Activated naive CD8-positive, alpha-beta T cell treated with anti-CD3 and anti-CD28 coated beads for 36 hours (primary cell): ENCODE results near the gene RPP25L. TPM values are rescaled to one million over a fixed set of nuclear protein-coding genes. Genes with fewer than 3 reads are reported as not detected.
"Not testable (repeated sequence)": the region's sequence is repeated elsewhere in the genome, so short reads cannot be mapped to it uniquely, and the experiment has no call there.

Experiments used
- DNase-seq: peaks from one replicate; pipeline ENCODE4 v3.0.0; 2021
- H3K27ac Mint-ChIP-seq: one replicate; pipeline ENCODE4 v1.8.0; 2022; ENCODE audit warnings: mild to moderate bottlenecking, moderate library complexity, mixed read lengths
- H3K27me3 Mint-ChIP-seq: one replicate; pipeline ENCODE4 v1.8.0; 2022; ENCODE audit warnings: mild to moderate bottlenecking, mixed read lengths
- H3K36me3 Mint-ChIP-seq: one replicate; pipeline ENCODE4 v1.8.0; 2021; ENCODE audit warnings: mild to moderate bottlenecking, mixed read lengths
- H3K4me1 Mint-ChIP-seq: one replicate; pipeline ENCODE4 v1.8.0; 2021; ENCODE audit warnings: mixed read lengths
- H3K4me3 Mint-ChIP-seq: one replicate; pipeline ENCODE4 v1.8.0; 2022; ENCODE audit warnings: mild to moderate bottlenecking, moderate library complexity, mixed read lengths
- H3K9me3 Mint-ChIP-seq: one replicate; pipeline ENCODE4 v1.8.0; 2022; ENCODE audit warnings: mixed read lengths
- total RNA-seq, 2 experiments: library from RNA; stranded (reverse); gene quantifications; one replicate each; pipeline ENCODE4 v1.2.3, GENCODE V29; 2021

Gene RPP25L
- total RNA-seq, 2 experiments from 2014 or later = 31.6 to 34.6 TPM

DNA sequence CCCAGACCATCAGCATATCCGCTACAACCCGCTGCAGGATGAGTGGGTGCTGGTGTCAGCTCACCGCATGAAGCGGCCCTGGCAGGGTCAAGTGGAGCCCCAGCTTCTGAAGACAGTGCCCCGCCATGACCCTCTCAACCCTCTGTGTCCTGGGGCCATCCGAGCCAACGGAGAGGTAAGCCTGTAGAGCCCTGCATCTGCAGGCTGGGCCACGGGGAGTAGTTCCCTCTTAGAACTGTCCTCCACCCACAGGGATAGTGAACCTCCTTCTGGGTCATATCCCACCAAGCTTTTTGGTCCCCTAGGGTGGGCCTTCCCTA lies 35.1 kb upstream of the RPP25L start:
- peak overlapping the region; percentile 87 for H3K27ac Mint-ChIP-seq
- H3K4me3 Mint-ChIP-seq = peak overlapping the region; percentile 96
- no peak for DNase-seq
- H3K9me3 Mint-ChIP-seq = no peaks in the 10 kb centered on the region
- H3K4me1 Mint-ChIP-seq = peaks cover 26% of the 10 kb centered on the region
- H3K27me3 Mint-ChIP-seq = no peaks in the 10 kb centered on the region
- H3K36me3 Mint-ChIP-seq = peaks cover 23% of the 10 kb centered on the region

DNA sequence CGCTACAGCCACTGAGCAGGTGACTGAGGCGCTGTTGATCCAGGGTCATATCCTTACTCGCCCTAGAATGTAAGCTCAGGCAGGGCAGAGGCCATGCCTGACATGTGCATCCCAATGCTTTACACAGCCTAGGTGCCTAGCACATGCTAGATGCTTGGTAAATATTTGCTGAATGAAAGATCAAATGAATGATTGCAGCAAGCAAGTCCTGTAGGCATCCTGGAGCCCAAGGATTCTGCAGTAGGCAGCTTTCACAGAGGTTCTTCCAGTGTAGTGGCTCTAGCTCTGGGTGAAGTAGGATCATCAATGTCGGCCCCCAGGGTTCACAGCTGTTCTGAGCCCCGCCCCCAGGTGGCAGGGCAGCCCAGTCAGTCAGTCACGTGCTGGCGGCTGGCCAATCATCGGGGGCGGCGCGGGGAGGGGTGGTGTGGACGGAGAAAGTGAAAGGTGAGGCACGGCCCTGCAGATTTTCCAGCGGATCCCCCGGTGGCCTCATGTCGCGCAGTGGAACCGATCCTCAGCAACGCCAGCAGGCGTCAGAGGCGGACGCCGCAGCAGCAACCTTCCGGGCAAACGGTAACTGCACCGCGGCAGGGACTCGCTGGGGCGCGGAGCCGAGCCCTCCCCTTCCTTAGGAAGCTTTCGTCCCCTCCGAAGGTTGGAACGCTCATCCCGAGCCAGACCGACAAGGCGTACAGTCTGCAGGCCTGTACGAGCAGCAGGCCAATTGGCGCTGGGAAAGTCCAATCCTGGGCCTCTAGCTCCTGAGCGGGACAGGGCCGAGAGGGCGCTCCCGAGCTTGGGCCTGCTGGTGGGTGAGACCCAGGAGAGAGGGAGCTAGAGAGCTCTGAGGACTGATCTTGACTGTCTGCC lies 34.5 kb upstream of the RPP25L start, which contains the start of gene GALT:
Gene GALT (plus strand): TSS at position 465 of the 873 bp plus-strand sequence. CDS start 30 bp downstream, at position 495.
- Mint-ChIP-seq H3K4me3 (peak within 1 kb of the TSS; percentile 96), H3K4me1 (peaks cover 22% of the 10 kb centered on the region), H3K36me3 (peaks cover 23% of the 10 kb centered on the region), H3K27ac (peak within 1 kb of the TSS; percentile 87), H3K9me3 (no peaks in the 10 kb centered on the region), H3K27me3 (no peaks in the 10 kb centered on the region)
- DNase-seq = peak; percentile 98

GRCh38 chr9:34644766-34645314 lies 32.9 kb upstream of the RPP25L start:
- no peak overlapping the region for H3K27ac Mint-ChIP-seq
- H3K36me3 Mint-ChIP-seq = peaks cover 23% of the 10 kb centered on the region
- DNase-seq = no peak
- no peak overlapping the region for H3K4me3 Mint-ChIP-seq
- no peaks in the 10 kb centered on the region for H3K9me3 Mint-ChIP-seq
- no peaks in the 10 kb centered on the region for H3K27me3 Mint-ChIP-seq
- peaks cover 21% of the 10 kb centered on the region for H3K4me1 Mint-ChIP-seq

DNA sequence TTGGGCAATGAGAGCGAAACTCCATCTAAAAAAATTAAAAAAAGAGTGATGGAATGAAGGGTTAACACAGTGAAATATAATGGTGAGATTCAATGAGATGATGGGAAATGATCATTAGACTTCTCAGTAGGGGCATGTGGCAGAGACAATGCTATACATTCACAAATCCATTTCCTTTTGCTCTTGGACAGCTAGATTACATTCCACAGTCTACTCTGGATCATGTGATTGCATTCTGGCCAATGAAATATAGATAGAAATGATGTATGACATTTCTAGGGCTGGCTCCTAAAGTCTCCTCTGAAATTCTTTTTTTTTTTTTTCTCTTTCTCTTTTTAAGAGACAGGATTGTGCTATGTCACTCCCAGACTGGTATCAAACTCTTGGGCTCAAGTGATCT lies 30.8 kb upstream of the RPP25L start:
- Mint-ChIP-seq H3K9me3 (no peaks in the 10 kb centered on the region), H3K36me3 (peaks cover 6% of the 10 kb centered on the region), H3K4me3 (no peak overlapping the region), H3K4me1 (peaks cover 15% of the 10 kb centered on the region), H3K27ac (no peak overlapping the region), H3K27me3 (no peaks in the 10 kb centered on the region)
- no peak for DNase-seq

DNA sequence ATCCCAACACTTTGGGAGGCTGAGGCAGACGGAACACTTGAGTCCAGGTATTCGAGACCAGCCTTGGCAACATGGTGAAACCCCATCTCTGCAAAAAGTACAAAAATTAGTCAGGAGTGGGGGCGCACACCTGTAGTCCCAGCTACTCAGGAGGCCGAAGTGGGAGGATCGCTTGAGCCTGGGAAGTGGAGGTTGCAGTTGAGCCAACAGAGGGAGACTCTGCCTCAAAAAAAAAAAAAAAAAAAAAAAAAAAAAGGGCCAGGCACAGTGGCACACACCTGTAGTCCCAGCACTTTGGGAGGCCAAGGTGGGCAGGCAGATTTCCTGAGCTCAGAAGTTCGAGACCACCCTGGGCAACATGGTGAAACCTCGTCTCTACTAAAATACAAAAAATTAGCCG lies 27.4 kb upstream of the RPP25L start:
- not testable (repeated sequence) for DNase-seq, H3K4me3 Mint-ChIP-seq, H3K9me3 Mint-ChIP-seq, H3K27ac Mint-ChIP-seq, H3K27me3 Mint-ChIP-seq
- Mint-ChIP-seq H3K4me1 (peaks cover 25% of the 10 kb centered on the region), H3K36me3 (peaks cover 21% of the 10 kb centered on the region)

DNA sequence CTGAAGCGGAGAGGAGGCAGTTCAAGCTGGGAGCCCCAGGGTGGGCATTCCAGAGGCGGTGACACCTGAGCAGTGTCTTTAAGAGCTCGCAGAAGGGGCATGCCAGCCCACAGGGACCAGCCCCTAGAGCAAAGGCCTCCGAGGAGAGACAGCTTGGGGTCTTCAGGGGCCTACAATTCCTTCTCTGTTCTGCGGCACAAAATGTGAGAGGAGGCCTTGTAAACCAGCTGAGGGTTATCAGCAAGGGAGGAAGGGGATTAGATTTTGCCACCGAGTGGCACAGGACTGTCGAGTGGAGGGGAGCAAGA lies 26.2 kb upstream of the RPP25L start:
- Mint-ChIP-seq H3K9me3 (no peaks in the 10 kb centered on the region), H3K27me3 (no peaks in the 10 kb centered on the region), H3K4me3 (peak overlapping the region; percentile 97), H3K27ac (peak overlapping the region; percentile 93), H3K4me1 (peaks cover 30% of the 10 kb centered on the region), H3K36me3 (peaks cover 22% of the 10 kb centered on the region)
- DNase-seq = no peak

- peaks cover 30% of the 10 kb centered on the region for H3K4me1 Mint-ChIP-seq
- peak within 1 kb of the TSS; percentile 93 for H3K27ac Mint-ChIP-seq
- H3K9me3 Mint-ChIP-seq = no peaks in the 10 kb centered on the region
- peak; percentile 97 for DNase-seq
- H3K4me3 Mint-ChIP-seq = peak within 1 kb of the TSS; percentile 97
- H3K27me3 Mint-ChIP-seq = no peaks in the 10 kb centered on the region
- peaks cover 23% of the 10 kb centered on the region for H3K36me3 Mint-ChIP-seq
Observed at GRCh38 chr9:34637356-34638137, 25.6 kb upstream of the RPP25L start, which contains the start of gene SIGMAR1. SIGMAR1 (minus strand) TSS chr9:34637787; CDS start chr9:34637697, 90 bp downstream.

DNA sequence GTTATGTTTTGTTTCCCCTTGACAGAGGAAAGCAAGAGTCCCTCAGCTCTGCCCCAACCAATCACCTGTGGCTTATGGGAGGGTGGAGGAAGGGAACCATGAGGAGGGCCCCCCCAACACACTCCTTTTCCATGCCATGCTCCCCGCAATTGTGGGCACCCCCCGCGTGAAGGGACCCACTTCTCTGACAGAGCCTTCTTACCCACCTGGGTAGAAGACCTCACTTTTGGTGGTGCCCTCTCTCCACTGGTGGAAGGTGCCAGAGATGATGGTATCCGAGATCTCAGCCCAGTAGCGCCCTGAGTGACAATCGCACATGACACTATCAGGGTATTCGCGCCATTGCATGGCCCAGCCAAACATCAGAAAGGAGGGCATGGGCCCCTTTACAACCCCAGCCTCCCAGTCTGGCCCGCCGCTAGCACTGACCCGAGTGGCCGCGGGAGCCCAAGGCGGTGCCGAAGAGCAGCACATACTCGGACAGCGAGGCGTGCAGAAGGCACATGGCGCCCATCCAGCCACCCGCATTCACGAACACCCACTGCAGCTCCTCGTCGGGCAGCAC lies 25.0 kb upstream of the RPP25L start:
- no peak for DNase-seq
- no peaks in the 10 kb centered on the region for H3K27me3 Mint-ChIP-seq

DNA sequence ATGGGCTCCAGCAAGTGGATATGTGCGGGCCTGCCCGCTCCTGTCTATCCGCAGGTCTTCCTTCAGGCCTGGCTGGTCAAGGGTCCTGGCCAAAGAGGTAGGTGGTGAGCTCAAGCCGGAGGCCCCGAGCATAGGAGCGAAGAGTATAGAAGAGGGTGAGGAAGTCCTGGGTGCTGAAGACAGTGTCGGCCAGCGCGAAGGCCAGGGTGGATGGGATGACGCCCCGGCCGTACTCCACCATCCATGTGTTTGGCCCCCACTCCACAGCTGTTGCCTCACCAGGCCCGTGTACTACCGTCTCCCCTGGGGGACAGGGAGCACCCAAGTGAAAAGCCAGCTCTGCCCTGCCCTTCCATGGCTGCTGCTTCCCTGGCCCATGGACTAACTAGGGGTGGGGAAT lies 23.7 kb upstream of the RPP25L start:
- no peak overlapping the region for H3K27ac Mint-ChIP-seq
- peaks cover 30% of the 10 kb centered on the region for H3K4me1 Mint-ChIP-seq
- peak overlapping the region; percentile 97 for H3K4me3 Mint-ChIP-seq
- peaks cover 23% of the 10 kb centered on the region for H3K36me3 Mint-ChIP-seq
- no peaks in the 10 kb centered on the region for H3K9me3 Mint-ChIP-seq
- peaks cover 3% of the 10 kb centered on the region for H3K27me3 Mint-ChIP-seq
- no peak for DNase-seq

More for the DNA sequence above, 25.0 kb upstream of the RPP25L start:
- H3K27ac Mint-ChIP-seq = peak overlapping the region; percentile 93
- H3K4me3 Mint-ChIP-seq = peak overlapping the region; percentile 97
- peaks cover 30% of the 10 kb centered on the region for H3K4me1 Mint-ChIP-seq
- no peaks in the 10 kb centered on the region for H3K9me3 Mint-ChIP-seq
- peaks cover 23% of the 10 kb centered on the region for H3K36me3 Mint-ChIP-seq

DNA sequence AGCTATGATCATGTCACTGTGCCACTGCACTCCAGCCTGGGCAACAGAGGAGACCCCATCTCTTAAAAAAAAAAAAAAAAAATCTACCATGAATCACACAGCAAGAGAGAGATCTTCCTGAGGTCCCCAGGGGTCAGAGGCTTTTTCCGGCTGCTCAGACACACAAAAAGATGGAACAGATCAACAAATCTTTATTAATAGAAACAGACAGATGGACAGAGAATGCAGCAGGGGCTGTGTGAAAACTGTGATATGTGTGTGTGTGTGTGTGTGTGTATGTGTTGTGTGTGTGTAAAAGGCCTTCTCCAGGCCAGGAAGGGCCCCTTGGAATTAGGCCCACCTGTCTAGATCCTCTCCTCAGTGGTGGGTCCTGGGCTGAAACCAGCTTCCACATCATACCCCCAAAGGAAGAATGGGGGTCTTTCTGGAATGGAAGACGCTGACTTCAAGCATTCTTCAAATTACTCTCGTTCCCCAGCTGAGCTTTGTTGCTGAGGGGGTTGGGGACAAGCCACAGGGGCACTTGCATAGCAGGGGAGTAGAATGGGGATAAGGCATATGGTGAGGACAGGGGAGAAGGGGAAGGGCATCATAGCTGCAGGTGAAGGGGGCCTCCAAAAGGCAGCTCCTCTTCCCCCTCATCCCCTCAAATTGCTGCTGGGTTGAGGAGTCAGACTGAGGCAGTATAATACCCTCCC lies 22.8 kb upstream of the RPP25L start:
- Mint-ChIP-seq H3K27me3 (peaks cover 11% of the 10 kb centered on the region), H3K9me3 (no peaks in the 10 kb centered on the region), H3K4me3 (no peak overlapping the region), H3K27ac (no peak overlapping the region), H3K36me3 (peaks cover 23% of the 10 kb centered on the region), H3K4me1 (peaks cover 30% of the 10 kb centered on the region)
- no peak for DNase-seq

DNA sequence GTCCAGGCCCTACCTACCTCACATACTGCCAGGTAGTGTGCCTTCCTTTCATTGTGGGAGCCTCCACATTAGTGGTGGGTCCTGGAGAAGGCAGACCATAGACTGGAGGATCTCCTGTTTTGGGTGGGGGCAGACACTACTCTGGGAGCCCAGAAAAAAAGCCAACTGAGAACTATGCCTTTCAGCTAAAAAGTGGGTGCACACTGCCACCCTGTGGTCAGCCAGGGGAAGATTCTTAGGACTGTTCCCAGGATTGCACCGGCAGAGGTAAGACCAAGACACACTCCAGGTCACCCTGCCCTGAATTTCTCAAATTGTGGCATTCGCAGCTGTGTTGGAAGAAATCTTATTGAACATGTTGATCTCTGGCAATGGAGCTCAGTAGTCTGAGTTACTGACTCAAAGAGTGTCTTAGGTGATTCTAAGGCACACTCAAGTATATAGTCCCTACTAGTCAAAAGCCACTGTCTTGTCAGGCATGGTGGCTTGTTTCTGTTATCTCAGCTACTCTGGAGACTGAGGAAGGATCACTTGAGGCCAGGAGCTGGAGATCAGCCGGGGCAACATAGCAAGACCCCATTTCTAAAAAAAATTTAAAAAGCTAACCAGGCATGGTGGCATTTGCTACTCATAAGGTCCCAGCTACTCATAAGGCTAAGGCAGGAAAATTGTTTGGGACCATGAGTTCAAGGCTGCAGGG lies 22.1 kb upstream of the RPP25L start:
- no peaks in the 10 kb centered on the region for H3K9me3 Mint-ChIP-seq
- peaks cover 23% of the 10 kb centered on the region for H3K36me3 Mint-ChIP-seq
- no peak overlapping the region for H3K4me3 Mint-ChIP-seq
- no peak overlapping the region for H3K27ac Mint-ChIP-seq
- H3K4me1 Mint-ChIP-seq = peaks cover 34% of the 10 kb centered on the region
- H3K27me3 Mint-ChIP-seq = peaks cover 18% of the 10 kb centered on the region
- DNase-seq = peak; percentile 71

- peaks cover 33% of the 10 kb centered on the region for H3K4me1 Mint-ChIP-seq
Observed at GRCh38 chr9:34633166-34633565, 21.3 kb upstream of the RPP25L start.

GRCh38 chr9:34630402-34631154 lies 18.7 kb upstream of the RPP25L start:
- Mint-ChIP-seq H3K36me3 (peaks cover 12% of the 10 kb centered on the region), H3K27me3 (peaks cover 50% of the 10 kb centered on the region), H3K4me3 (no peak overlapping the region), H3K4me1 (peaks cover 26% of the 10 kb centered on the region), H3K9me3 (no peaks in the 10 kb centered on the region), H3K27ac (no peak overlapping the region)
- DNase-seq = no peak

More at GRCh38 chr9:34633166-34633565, 21.3 kb upstream of the RPP25L start:
- Mint-ChIP-seq H3K36me3 (peaks cover 23% of the 10 kb centered on the region), H3K4me3 (no peak overlapping the region), H3K27ac (no peak overlapping the region), H3K27me3 (peaks cover 24% of the 10 kb centered on the region), H3K9me3 (no peaks in the 10 kb centered on the region)
- no peak for DNase-seq
